GM18870 (cell line): ENCODE data around the gene SRXN1.

Experiments used
- ATAC-seq: cut with Tn5 transposase; IDR thresholded peaks from one replicate; pipeline ENCODE4 v1.9.1; 2021; ENCODE audit warnings: moderate library complexity; ENCODE audit not compliant: unreplicated experiment

The SRXN1 gene

DNA sequence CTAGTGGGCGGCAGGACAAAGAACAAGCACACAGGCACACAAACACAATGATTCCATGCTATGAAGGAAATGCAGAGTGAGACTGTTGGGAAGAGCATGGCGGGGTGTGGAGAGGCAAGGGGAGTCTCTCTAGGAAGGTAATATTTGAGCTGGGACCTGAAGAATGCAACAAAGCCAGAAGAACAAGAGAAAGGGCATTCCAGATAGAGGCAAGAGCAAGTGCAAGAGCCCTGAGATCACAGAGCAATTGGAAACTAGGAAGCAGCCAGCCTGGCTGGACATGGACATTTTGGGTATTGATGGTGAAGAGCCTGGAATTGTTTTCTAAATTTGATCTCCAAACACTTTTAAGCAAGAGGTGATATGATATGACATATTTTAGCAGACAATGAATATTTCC, 15.4 kb downstream of the SRXN1 start:
- no peak for ATAC-seq

DNA sequence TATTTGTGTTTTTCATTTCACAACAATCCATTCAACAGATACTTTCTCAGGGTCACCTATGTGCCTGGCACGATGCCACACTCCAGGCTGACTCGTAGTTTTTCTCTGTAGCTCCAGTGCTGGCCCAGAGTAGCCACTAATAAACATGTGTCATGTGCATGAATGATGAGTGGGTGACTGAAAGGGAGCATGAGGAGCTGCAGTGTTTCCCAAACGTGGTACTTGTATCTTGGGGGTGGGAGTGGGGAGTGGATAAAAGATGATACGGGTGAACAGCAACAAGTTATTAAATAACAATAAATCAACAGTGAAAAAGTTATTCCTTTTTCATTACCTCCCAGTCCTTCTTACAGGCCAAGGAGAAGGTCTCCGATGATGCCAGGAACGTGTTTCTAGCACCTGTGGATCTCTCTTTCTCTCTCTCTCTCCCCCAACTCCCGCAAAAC, 17.1 kb downstream of the SRXN1 start:
- no peak for ATAC-seq

DNA sequence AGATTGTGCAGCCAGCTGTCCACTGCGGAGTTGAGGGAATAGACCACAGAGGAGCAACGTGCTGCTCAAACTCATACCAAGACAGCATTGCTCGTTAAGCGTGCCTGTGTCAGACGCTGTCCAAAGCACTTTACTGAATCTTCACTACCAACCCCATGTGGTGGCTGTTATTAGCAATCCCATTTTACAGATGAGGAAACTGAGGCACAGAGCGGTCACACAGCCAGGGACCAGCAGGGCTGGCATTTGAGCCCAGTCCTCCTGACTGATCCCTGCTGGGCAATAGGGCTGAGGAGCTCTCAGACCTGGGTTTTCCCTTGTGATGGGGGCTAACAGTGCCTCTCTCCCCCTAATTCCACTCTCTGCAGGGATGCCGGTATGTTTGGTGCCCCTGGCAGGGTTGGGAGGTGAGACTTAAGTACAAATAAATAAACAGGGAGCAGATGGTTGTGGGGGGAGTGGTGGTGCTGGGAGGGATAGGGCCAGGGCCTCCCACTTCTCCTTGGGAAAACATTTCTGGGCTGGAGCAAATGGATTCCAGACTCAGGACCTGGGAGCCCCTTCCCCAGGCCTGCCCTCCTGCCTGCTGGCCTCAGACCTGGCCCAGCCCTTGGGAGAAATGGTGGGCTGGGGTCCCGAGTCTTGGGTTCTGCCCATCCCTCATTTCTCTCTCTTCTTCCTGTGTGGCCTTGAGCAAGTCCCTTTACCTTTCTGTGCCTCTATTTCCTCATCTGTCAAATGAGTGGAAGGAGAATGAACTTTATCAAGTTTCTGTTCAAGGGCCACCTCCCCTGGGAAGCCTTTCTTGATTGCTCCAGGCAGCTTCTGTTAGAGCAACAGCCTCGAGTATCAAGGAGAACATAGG, 17.7 kb downstream of the SRXN1 start:
- ATAC-seq: no peak

DNA sequence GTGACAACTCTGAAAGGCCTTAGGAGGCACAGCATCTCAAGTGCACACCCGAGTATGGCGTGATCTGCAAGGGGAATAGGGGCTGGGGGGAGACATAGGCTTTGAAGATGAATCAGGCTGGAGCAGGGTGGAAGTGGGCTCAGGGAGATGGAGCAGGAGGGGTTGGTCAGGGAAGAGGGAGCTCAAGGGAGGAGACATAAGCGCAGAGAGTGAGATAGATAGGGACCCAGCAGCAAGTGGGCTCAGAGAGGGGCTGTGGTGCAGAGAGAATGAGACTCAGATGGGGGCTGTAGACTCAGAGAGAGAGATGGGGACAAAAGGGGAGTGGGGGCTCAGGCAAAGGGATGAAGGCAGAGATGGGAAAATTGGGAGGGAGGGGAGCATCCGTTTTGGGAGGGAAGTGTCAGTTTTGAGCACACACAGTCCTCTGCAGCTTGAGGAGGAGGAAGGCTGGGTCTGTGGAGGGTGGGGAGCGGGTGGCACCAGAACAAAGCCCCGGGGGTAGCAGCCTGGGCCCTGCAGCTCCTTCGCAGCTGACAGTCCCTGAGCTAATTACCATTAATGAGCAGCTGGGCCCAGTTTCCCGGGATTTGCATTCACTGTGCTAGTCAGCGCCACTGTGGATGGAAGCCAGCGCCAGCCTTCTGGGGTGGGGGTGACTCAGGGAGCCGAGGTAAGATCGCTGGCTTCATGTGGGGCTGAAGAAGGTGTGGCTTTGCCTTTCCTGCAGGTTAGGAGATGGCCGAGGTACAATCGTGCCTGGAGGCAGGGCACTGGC, 18.7 kb downstream of the SRXN1 start:
- no peak for ATAC-seq

DNA sequence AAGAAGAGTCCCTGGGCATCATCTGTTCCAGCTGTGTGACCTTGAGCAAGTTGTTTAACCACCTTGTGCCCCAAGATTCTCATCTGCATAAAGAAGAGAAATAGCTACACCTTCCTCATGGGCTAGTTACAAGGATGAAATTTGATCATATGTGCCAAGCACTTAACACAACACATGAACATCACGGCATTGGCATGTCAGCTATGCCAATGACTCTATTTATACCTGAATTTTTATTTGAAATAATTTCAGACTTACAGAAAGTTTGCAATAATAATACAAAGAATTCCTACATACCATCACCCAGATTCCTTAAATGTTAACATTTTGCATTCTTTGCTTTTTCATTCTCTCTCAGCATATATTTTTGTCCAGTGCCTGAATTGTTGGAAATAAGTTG, 21.9 kb downstream of the SRXN1 start:
- no peak for ATAC-seq

DNA sequence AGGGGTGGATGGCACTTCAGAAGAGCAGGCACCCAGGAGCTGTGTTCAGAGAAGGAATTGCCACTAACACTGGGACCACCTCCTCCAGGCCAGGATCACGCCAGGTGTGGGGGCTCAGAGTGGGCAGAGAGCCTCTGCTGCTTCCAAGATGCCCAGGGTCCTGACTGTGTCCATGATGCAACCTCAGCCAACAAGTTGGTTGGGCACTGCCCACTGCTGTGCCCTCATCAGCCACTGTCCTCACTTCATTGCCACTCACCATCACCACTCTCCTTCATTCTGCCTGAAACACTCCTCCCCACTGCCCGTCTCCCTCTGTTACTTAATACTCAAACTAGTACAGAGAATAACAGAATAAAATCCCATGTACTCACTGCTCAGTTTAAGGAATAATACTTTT, 26.4 kb downstream of the SRXN1 start:
- ATAC-seq: no peak

DNA sequence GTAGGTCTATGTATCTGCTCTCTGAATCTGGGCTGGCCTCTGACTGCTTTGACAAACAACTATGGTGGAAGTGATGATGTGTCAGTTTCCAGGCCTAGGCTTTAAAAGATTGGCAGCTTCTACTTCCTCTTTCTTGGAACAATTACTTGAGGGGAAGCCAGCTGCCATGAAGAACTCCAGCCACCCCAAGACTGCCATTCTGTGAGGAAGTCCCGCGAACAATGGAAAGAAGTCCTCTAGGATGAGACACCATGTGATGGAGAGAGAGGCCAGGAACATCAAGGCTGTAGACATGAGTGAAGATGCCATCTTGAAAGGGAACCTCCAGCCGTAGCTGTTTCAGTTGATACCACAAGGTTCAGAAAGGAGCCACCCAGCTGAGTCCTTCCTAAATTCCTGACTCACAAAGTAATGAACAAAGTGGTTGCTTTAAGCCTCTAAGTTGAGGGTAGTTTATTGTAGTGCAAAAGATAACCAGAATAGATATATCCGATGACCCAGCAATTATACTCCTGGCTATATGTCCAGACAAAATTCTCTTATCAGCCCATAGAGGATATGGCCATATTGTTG, 27.6 kb downstream of the SRXN1 start:
- ATAC-seq: no peak

DNA sequence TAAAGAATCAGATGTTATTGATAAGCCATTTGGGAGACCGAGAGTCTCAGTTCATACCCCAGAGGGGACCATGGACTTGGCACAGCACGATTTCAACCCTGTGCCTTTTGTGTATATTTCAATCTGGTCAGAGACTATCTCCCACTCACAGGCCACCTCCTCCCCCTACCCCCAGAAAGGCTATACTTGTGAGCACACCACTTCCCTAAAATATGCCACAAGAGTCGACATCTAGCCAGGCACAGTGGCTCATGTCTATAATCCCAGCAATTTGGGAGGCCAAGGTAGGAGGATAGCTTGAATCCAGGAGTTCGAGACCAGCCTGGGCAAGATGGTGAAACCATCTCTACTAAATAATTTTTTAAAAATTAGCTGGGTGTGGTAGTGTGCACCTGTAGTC, 29.3 kb downstream of the SRXN1 start:
- ATAC-seq: no peak

DNA sequence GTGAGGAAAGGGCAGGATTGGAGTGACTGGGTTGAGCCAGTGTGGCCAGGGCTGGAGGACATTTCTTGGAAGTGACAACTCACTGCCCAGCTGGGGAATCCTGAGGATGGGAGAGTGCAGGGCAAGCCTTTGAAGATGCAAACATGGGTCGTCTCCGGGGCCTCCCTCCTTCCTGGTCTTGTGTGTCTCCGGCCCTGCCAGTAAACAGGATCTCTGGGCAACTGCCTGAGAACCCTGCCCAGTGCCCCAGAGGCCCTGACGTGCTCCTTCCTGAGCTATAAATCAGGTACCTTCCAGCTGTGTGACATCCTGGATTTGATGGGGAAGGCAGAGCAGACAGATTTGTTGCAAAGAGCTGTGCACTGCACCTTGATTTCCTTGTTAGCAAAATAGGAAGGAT, 30.0 kb downstream of the SRXN1 start:
- no peak for ATAC-seq

DNA sequence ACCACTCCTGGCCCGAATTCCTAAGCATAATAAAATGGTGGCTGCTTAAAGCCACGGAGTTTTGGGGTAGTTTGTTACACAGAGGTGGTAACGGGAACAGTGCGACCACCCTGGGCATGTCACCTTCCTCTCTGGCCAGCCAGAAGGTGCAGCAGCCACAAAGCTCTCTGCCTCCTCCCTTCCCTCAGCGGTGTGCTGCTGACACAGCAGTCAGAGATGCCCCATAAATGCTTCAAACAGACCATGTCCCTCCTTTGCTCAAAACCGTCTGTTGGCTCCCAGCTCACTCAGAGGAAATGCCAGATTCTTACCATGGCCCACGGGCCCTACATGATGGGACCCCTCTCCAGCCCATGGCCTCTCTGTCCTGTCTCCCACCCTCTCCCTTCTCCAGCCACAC, 30.8 kb downstream of the SRXN1 start:
- no peak for ATAC-seq

DNA sequence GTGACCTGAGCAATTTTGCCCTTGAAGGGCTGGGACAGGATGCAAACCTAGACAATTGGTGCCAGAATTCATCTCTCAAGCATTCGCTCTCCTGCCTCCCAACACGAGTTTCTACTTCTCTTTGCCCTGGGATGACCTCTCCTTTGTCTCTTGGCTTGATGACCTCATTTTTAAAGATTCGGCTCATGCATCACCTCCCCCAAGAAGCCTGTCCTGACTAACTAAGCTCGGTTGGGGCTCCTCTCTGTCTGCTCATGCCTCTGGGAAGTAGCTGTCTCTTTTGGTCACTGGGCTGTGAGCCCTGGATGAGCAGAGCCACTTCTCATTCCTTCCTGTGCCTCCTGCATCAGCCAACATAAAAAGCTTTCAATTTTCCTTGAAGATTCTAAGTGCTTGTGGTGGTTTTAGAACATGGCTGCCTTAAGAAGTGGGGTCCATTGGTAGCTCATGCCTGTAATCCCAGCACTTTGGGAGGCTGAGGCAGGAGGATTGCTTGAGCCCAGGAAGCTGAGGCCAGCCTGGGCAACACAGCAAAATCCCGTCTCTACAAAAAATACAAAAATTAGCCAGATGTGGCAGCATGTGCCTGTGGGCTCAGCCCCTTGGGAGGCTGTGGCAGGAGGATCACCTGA, 31.8 kb downstream of the SRXN1 start:
- no peak for ATAC-seq

DNA sequence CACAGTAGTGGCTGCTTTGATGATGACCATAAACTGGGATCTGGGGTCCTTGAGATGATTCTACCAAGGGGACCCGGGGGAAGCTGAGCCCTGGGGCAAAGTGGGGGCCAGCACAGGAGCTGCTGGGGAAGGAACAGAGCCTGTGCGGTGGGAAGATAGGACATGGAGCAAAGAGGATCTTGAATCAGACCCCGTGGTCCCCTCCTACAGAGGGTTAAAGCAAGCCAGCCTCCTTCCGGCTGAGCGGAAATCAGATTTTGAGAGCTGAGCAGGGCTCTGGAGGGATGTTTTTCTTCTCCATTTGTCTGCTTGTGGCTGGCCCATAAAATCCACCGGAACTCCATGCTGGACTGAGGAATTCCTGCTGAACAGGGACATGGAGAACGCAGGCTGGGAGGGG, 32.8 kb downstream of the SRXN1 start:
- ATAC-seq: no peak

DNA sequence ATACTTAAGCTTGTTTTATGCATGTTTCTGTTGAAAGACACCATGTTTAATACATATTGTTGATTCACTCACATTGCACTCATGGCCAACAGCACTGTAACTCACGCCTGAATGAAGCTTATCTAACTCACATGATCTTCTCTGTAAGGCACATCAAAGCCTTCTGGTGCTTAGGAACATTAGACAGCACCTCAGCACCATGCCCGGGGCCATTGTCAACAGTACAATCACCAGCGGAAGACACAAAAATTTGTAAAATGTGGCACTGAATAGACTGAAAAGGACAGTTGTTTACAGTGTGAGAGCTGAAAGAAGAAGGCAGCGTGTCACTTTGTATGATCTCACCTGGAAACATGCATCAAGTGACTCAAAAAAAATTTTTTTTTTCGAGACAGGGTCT, 34.0 kb downstream of the SRXN1 start:
- no peak for ATAC-seq

DNA sequence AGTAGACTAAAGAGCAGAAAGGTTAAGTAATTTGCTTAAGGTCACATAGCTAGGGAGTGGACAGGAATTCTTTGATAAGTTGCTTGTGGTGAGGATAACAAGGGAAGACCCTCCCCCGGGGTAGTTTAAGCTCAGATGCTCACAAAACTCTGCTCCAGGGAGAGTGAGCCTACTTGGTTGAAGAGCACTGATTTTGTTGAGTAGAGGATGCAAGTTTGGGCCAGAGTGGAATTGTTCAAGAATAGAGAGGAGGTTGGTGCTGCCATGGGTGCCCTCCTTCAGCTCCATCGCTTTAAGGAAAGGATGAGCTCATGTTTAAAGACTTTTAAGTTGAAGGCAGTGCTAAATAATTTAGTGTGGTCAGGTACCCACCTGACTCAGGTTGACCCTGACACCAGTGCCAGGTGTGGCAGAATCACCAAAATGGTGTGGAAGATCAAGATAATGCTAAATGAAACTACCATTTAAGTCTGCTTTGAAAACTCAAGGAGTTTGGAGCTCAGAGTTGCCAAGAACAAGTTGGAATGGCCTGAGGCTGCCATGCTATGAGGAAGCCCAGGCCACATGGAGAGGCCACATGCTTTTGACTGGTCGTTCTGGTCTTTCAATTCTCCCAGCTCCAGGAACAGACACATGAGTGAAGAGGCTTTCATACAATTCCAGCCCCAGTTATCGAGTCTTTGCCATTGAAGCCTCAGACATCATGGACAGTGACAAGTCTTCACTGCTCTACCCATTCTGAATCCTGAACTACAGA, 34.9 kb downstream of the SRXN1 start:
- ATAC-seq: no peak

DNA sequence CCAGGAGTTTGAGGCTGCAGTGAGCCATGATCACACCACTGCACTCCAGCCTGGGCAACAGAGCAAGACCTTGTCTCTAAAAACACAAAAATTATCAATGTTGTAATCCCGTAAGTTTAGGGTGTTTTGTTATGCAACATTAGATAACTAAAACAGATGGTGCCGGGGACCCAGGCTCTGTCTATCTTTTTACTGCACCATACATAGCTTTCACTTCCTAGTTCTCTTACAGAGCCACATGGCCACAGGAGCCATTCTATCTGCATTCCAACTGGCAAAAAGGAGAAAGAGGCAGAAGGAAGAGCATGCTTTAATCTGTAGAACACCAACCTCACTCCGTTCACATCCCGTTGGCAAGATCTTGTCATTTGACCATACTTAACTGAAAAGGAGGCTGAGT, 37.5 kb downstream of the SRXN1 start:
- ATAC-seq: no peak

DNA sequence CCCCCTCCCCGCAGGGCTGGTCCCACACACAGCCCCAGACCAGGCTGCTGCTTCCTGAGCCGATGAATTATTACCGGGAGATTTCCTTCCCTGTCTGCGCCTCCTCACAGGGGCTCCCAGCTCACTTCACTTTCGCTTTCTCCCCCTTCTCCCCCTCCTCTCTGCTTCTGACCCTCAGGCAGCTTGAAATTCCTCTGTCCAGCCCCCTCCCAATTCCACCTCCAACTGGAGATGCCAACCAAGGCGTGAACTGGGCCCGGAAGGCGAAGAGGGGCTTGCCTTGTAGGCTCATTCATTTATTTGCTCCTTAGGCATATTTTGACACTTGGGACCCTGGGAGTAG, 41.2 kb downstream of the SRXN1 start:
- ATAC-seq: no peak

DNA sequence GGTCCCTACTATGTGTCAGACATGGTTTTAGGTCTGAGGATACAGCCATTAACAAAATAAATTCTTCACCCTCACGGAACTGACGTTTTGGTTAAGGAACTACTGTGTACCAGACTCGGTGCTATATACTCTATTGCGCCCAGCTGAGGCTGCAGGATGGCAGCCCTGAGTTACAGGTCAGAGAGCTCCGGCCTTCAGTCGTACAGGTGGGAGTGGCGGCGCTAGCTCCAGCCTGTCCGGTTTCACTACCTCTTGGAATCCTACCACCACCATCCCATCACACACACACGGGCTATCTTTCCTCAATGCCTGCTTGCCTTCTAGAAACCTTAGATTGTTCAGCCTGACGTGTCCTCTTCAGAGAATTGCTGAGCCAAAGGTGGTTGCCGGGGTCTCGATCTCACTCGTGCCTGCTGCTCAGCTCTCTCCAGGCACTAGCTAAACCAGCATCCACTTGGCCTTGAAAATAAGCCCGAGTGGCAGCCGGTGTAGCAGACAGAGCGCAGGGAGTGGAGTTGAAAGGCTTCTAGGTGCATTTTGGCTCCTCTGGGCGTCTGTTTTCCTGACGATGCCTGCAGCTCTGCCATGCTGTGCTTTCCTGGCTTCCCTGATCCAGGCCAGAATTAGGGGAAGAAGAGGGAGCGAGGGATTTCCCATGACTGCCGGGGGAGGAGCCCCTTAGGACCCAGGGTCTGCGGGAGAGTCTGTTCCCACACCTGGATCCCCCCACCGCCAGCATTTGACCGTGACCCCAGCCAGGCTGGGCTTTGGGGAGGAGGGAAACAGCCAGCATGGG, 41.8 kb downstream of the SRXN1 start:
- no peak for ATAC-seq

DNA sequence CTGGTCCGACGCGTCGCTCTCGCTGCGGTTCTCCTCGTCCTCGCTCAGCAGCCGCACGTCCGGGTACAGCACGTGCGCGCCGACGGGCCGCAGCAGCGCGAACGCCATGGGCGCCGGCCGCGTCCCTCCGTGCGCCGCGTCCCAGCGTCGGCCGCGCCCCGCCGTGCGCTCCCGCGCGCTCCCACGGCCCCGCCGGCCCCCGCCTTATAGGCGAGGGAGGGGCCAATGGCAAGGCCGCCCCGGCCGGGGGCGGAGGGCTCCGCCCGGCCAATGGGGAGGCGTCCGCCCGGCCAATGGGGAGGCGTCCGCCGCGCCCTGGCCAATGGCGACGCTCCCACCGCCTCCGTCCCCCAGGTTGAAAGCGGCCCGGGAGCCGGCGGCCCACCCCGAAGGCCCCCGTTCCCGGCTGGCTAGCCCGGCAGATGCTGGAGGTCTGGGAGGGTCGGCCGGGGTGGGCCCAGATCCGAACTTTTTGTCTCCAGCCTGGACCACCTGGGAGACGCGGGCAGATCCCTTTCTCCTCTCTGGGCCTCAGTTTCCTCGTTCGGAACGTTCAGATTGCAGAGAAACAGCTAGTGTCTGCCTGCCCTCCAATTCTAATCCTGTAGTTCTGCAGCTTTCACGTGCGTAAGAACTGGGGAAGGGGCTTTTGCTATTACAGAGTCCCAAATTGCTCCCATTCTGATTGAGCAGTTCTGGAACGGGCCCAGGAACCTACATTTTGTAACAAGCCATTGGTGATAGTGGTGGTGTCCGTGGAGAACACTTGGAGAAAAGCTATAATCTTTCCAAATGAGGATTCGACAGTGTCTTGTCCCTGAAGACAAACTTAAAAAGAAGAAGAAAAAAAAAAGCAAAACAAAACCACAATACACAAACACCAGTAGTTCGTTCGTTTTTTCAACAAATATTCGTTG, 42.6 kb downstream of the SRXN1 start, which contains the start of gene TCF15:
TSS of gene TCF15 (minus strand) at position 180 of the 917 bp plus-strand sequence. CDS start at position 108, 72 bp downstream.
- no peak for ATAC-seq
